ENCODE measurements around the gene KLHDC4. TPM values are rescaled to one million over a fixed set of nuclear protein-coding genes. Genes with fewer than 3 reads are reported as not detected.

The KLHDC4 gene
- polyA plus RNA-seq, 1 donor, result 34.0 TPM

GRCh38 chr16:87744750-87745514 lies 20.9 kb downstream of the KLHDC4 start:
- no peaks in the 10 kb centered on the region for H3K27me3 ChIP-seq (ENCODE audit: control insufficient read depth, insufficient read depth, low read length)
- DNase-seq, result no peak
- no peaks in the 10 kb centered on the region for H3K9me3 ChIP-seq (ENCODE audit: control insufficient read depth, low read depth, low read length)
- no peak overlapping the region for H3K27ac ChIP-seq (ENCODE audit: low read length)
- H3K4me3 ChIP-seq (ENCODE audit: low read length), result no peak overlapping the region
- 87% methylated on average over 3 of the region's 25 CpGs for WGBS (ENCODE audit: insufficient coverage, low lambda C conversion rate)
- H3K36me3 ChIP-seq (ENCODE audit: control insufficient read depth, insufficient read depth, low read length), result peaks cover 56% of the 10 kb centered on the region
- H3K4me1 ChIP-seq (ENCODE audit: control insufficient read depth, insufficient read depth, low read length), result no peaks in the 10 kb centered on the region

DNA sequence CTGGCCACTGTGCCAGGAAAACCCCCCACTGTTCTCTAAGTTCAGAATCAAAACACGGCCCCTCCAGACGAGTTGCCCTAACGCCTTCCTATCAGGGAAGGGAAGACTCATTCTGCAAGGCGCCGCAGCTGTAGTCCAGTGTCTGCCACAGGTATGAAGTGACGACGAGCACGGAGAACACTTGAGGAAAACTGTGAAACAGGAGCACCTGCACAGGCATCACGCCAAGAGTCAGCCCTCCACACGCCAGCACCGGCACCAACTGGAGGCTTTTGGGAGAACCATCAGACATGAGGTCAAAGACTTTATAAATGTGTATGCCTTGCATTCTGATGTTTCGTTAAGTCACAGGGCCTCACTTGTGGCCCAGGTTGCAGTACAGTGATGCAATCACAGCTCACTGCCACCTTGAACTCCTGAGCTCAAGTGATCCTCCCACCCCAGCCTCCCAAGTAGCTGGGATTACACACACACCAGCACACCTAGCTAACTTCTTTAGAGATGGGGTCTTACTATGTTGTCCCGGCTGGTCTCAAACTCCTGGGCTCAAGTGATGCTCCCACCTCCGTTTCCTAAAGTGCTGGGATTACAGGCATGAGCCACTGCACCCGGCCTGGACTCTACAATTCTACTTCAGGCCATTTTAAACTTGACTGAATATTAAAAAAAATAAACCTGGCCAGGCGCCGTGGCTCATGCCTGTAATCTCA lies 22.9 kb downstream of the KLHDC4 start:
- H3K9me3 ChIP-seq (ENCODE audit: control insufficient read depth, low read depth, low read length), result no peaks in the 10 kb centered on the region
- H3K27ac ChIP-seq (ENCODE audit: low read length), result no peak overlapping the region
- no CpG with 5 or more reads among the region's 17 CpGs for WGBS (ENCODE audit: insufficient coverage, low lambda C conversion rate)
- H3K4me1 ChIP-seq (ENCODE audit: control insufficient read depth, insufficient read depth, low read length), result no peaks in the 10 kb centered on the region
- H3K4me3 ChIP-seq (ENCODE audit: low read length), result no peak overlapping the region
- DNase-seq, result no peak
- H3K27me3 ChIP-seq (ENCODE audit: control insufficient read depth, insufficient read depth, low read length), result no peaks in the 10 kb centered on the region
- peaks cover 44% of the 10 kb centered on the region for H3K36me3 ChIP-seq (ENCODE audit: control insufficient read depth, insufficient read depth, low read length)

DNA sequence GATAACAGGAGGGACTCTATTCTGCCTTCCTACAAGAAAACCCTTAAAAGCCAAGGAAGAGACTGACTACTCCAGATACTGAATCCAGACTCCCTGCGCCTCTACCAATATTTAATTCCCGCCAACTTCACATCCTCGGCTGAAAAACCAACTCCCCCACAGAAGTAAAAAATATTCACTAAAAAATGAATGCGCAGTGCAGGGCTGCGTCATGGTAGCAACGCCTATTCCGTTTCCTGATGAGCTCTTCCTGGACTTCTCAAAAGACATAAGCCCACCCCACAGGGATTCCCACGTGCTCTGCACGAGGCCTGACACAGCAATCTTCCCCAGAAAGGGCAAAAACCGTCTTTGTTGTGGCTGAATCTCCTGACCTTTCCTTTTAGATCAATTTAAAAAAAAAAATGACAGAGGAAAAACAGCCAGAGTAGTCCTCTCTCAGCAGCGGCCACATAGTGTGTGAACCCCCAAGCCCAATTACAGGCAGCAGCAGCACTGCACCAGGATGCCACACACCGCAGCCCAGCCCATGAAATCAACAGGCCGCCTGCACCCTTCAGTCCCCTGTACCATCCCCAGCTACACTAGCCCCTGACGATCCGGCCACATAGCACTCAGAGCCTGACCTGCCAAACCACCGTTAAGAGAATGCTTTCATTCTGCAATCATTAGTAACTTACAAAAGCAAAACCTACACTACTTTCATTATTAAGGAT lies 23.9 kb downstream of the KLHDC4 start:
- peaks cover 33% of the 10 kb centered on the region for H3K36me3 ChIP-seq (ENCODE audit: control insufficient read depth, insufficient read depth, low read length)
- H3K27ac ChIP-seq (ENCODE audit: low read length), result no peak overlapping the region
- no peak for DNase-seq
- H3K4me3 ChIP-seq (ENCODE audit: low read length), result no peak overlapping the region
- H3K4me1 ChIP-seq (ENCODE audit: control insufficient read depth, insufficient read depth, low read length), result no peaks in the 10 kb centered on the region
- WGBS (ENCODE audit: insufficient coverage, low lambda C conversion rate), result 80% methylated on average over 1 of the region's 16 CpGs
- H3K9me3 ChIP-seq (ENCODE audit: control insufficient read depth, low read depth, low read length), result no peaks in the 10 kb centered on the region
- no peaks in the 10 kb centered on the region for H3K27me3 ChIP-seq (ENCODE audit: control insufficient read depth, insufficient read depth, low read length)

GRCh38 chr16:87740909-87741424 lies 24.8 kb downstream of the KLHDC4 start:
- no CpG with 5 or more reads among the region's 11 CpGs for WGBS (ENCODE audit: insufficient coverage, low lambda C conversion rate)
- Histone ChIP-seq H3K4me1 (ENCODE audit: control insufficient read depth, insufficient read depth, low read length) (no peaks in the 10 kb centered on the region), H3K27me3 (ENCODE audit: control insufficient read depth, insufficient read depth, low read length) (no peaks in the 10 kb centered on the region), H3K9me3 (ENCODE audit: control insufficient read depth, low read depth, low read length) (no peaks in the 10 kb centered on the region), H3K27ac (ENCODE audit: low read length) (no peak overlapping the region), H3K36me3 (ENCODE audit: control insufficient read depth, insufficient read depth, low read length) (peaks cover 26% of the 10 kb centered on the region), H3K4me3 (ENCODE audit: low read length) (no peak overlapping the region)
- DNase-seq, result no peak

DNA sequence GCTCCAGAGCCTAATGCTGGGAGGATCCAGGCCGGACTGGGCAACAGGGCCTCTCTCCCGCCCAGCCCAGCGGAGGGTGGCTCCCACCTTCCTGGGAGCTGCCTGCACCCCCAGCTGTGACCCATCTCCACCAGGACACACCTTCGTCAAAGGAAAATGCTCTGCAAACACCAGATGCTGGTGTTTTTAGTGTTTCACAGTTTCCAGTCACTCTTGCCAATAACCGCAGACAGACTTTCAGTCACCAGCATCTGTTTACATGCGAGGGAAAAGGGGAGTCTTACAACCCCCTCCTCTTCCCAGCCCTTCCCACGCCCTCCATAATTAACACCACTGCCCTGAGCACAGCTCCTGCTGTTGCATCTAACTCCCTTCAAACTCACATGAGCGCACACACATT lies 25.3 kb downstream of the KLHDC4 start:
- WGBS (ENCODE audit: insufficient coverage, low lambda C conversion rate), result no CpG with 5 or more reads among the region's 8 CpGs

GRCh38 chr16:87739801-87740200 lies 26.0 kb downstream of the KLHDC4 start:
- no peak overlapping the region for H3K4me3 ChIP-seq (ENCODE audit: low read length)
- H3K9me3 ChIP-seq (ENCODE audit: control insufficient read depth, low read depth, low read length), result no peaks in the 10 kb centered on the region
- no peaks in the 10 kb centered on the region for H3K27me3 ChIP-seq (ENCODE audit: control insufficient read depth, insufficient read depth, low read length)
- H3K36me3 ChIP-seq (ENCODE audit: control insufficient read depth, insufficient read depth, low read length), result peaks cover 26% of the 10 kb centered on the region
- no peaks in the 10 kb centered on the region for H3K4me1 ChIP-seq (ENCODE audit: control insufficient read depth, insufficient read depth, low read length)
- no CpG with 5 or more reads among the region's 8 CpGs for WGBS (ENCODE audit: insufficient coverage, low lambda C conversion rate)
- H3K27ac ChIP-seq (ENCODE audit: low read length), result no peak overlapping the region
- no peak for DNase-seq

More for the DNA sequence above, 25.3 kb downstream of the KLHDC4 start:
- no peaks in the 10 kb centered on the region for H3K4me1 ChIP-seq (ENCODE audit: control insufficient read depth, insufficient read depth, low read length)
- DNase-seq, result peak in 1 of 2 donors; percentile 5
- peaks cover 26% of the 10 kb centered on the region for H3K36me3 ChIP-seq (ENCODE audit: control insufficient read depth, insufficient read depth, low read length)
- H3K27me3 ChIP-seq (ENCODE audit: control insufficient read depth, insufficient read depth, low read length), result no peaks in the 10 kb centered on the region
- H3K27ac ChIP-seq (ENCODE audit: low read length), result no peak overlapping the region
- H3K9me3 ChIP-seq (ENCODE audit: control insufficient read depth, low read depth, low read length), result no peaks in the 10 kb centered on the region
- H3K4me3 ChIP-seq (ENCODE audit: low read length), result no peak overlapping the region

DNA sequence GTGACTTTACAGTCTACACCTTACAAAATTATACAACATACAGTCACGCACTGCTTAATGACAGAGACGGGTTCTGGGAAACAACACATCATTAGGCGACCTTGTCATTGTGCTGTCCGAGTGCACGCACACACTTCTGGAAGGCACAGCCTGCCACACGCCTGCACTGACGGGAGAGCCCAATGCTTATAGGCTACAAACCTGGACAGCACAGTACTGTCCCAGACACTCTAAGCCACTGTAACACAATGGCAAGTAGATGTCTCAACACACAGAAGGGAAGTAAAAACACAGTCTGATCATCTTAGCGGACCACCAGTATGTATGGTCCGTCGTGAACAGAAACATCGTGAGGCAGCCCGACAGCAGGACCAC lies 29.8 kb downstream of the KLHDC4 start:
- no peaks in the 10 kb centered on the region for H3K4me1 ChIP-seq (ENCODE audit: control insufficient read depth, insufficient read depth, low read length)
- peaks cover 29% of the 10 kb centered on the region for H3K36me3 ChIP-seq (ENCODE audit: control insufficient read depth, insufficient read depth, low read length)
- H3K9me3 ChIP-seq (ENCODE audit: control insufficient read depth, low read depth, low read length), result no peaks in the 10 kb centered on the region
- DNase-seq, result no peak
- H3K4me3 ChIP-seq (ENCODE audit: low read length), result no peak overlapping the region
- no peaks in the 10 kb centered on the region for H3K27me3 ChIP-seq (ENCODE audit: control insufficient read depth, insufficient read depth, low read length)
- no CpG with 5 or more reads among the region's 12 CpGs for WGBS (ENCODE audit: insufficient coverage, low lambda C conversion rate)
- no peak overlapping the region for H3K27ac ChIP-seq (ENCODE audit: low read length)

DNA sequence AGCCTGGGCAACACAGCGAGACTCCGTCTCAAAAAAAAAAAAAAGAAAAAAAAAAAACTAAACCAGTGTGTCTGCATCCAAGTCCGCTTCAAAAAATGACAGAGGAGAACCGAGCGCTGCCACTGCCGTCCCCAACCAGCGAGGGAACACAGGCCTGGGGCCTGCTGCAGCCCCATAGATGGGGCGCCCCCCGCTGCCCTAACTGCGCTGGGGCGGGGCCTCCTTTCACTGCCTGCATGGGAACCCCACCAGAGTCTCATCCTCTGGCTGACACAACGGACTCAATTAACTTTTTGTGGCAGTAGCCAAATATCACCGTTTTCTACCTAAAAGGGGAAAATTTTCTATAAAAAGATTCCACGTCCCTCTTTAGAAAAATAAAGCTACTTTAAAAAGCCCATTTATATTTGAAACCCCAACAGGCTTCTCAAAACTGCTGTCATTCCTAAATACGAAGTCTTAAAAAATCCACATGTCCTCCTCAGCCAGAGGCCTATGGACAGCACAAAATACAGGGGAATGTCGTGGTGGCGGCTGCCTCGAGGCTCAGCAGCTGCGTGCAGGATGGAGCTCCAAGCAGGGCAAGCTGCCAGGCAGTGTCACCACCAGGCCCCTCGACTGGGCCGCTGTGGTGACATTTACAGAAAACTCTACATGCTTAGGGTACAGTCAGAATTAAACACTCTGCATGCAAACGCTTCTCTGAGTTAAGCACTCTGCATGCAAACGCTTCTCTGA lies 30.3 kb downstream of the KLHDC4 start:
- no peak overlapping the region for H3K27ac ChIP-seq (ENCODE audit: low read length)
- H3K9me3 ChIP-seq (ENCODE audit: control insufficient read depth, low read depth, low read length), result no peaks in the 10 kb centered on the region
- no peak for DNase-seq
- no peaks in the 10 kb centered on the region for H3K4me1 ChIP-seq (ENCODE audit: control insufficient read depth, insufficient read depth, low read length)
- H3K27me3 ChIP-seq (ENCODE audit: control insufficient read depth, insufficient read depth, low read length), result no peaks in the 10 kb centered on the region
- H3K4me3 ChIP-seq (ENCODE audit: low read length), result no peak overlapping the region
- WGBS (ENCODE audit: insufficient coverage, low lambda C conversion rate), result no CpG with 5 or more reads among the region's 23 CpGs
- H3K36me3 ChIP-seq (ENCODE audit: control insufficient read depth, insufficient read depth, low read length), result peaks cover 25% of the 10 kb centered on the region

DNA sequence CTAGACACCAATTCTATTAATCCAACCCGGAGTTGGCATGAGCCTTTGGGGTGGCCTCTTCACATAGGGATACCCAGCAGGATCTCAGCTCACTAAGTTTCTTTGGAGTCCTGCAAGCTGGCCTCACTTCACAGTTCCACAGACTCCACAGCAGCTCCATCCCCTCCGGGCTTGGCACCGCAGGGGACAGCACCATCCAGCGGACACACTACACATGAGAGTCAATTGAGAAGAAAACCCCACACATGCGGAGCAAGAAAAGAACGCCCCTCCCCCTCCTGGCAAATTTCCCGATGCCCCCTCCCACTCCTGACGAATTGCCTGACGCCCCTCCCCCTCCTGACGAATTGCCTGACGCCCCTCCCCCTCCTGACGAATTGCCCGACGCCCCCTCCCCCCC lies 31.1 kb downstream of the KLHDC4 start:
- WGBS (ENCODE audit: insufficient coverage, low lambda C conversion rate), result no CpG with 5 or more reads among the region's 14 CpGs
- H3K36me3 ChIP-seq (ENCODE audit: control insufficient read depth, insufficient read depth, low read length), result peaks cover 24% of the 10 kb centered on the region

GRCh38 chr16:87733190-87733589 lies 32.6 kb downstream of the KLHDC4 start:
- WGBS (ENCODE audit: insufficient coverage, low lambda C conversion rate), result no CpG with 5 or more reads among the region's 11 CpGs
- H3K36me3 ChIP-seq (ENCODE audit: control insufficient read depth, insufficient read depth, low read length), result peaks cover 33% of the 10 kb centered on the region
- H3K9me3 ChIP-seq (ENCODE audit: control insufficient read depth, low read depth, low read length), result no peaks in the 10 kb centered on the region
- H3K27me3 ChIP-seq (ENCODE audit: control insufficient read depth, insufficient read depth, low read length), result no peaks in the 10 kb centered on the region
- no peaks in the 10 kb centered on the region for H3K4me1 ChIP-seq (ENCODE audit: control insufficient read depth, insufficient read depth, low read length)
- no peak overlapping the region for H3K4me3 ChIP-seq (ENCODE audit: low read length)
- DNase-seq, result no peak
- no peak overlapping the region for H3K27ac ChIP-seq (ENCODE audit: low read length)

More for the DNA sequence above, 31.1 kb downstream of the KLHDC4 start:
- Histone ChIP-seq H3K27me3 (ENCODE audit: control insufficient read depth, insufficient read depth, low read length) (no peaks in the 10 kb centered on the region), H3K4me3 (ENCODE audit: low read length) (no peak overlapping the region), H3K27ac (ENCODE audit: low read length) (no peak overlapping the region), H3K9me3 (ENCODE audit: control insufficient read depth, low read depth, low read length) (no peaks in the 10 kb centered on the region), H3K4me1 (ENCODE audit: control insufficient read depth, insufficient read depth, low read length) (no peaks in the 10 kb centered on the region)
- no peak for DNase-seq

Data from large intestine (tissue), 3 donors.